ENCODE results near the gene ATP6V1G2.

GRCh38 chr6:31548544-31548873 is 2.1 kb upstream of the ATP6V1G2 start:
- TF ChIP-seq CTCF (IDR thresholded peaks at IDR 0.05) (no peak), POLR2A (IDR thresholded peaks at IDR 0.05) (no peak)
